GM18505 (cell line): ENCODE measurements around the gene GASK1A.

ENCODE experiments used
- ATAC-seq: cut with Tn5 transposase; IDR thresholded peaks from one replicate; pipeline ENCODE4 v1.9.1; 2021; ENCODE audit not compliant: unreplicated experiment
- POLR2A ChIP-seq: IDR thresholded peaks from 4 replicates; pipeline ENCODE4 v1.6.1; 2011; ENCODE audit warnings: borderline replicate concordance; ENCODE audit not compliant: insufficient read depth, insufficient read length; ENCODE audit errors: extremely low read depth

GASK1A gene

DNA sequence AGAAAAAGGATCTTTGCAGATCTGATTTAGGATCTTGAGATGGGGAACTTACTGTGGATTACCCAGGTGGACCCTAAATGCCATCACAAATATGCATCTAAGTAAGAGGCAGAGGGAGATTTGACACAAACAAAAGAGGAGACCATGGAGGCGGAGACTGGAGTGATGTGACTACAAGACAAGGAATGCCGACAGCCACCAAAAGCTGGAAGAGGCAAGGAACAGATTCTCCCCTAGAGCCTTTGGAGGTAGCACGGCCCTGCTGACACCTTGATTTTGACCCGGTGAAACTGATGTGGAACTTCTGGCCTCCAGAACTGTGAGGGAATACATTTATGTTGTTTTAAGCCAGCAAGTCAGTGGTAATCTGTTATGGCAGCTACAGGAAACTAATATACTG, 44.0 kb downstream of the GASK1A start:
- ATAC-seq: no peak
- TF ChIP-seq POLR2A: no peak

DNA sequence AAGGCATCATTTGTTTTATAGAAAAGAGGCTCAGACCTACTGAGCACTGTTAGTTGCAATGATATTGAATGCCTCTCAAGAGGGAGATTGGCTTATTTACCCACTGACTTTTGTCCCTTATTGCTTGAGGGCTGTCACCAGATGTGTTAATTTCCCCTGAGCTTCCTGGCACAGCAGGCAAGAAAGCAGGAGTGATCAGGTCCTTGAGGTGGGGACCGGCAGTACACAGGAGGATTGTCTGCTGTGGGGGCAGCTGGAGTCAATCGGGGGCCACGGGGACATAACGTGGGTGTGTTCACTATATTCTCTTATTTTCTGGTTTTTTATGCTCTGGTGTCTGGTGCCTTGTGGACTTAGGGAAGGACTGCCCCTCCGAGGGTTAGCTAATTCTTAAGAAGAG, 44.6 kb downstream of the GASK1A start:
- TF ChIP-seq POLR2A: no peak
- no peak for ATAC-seq

DNA sequence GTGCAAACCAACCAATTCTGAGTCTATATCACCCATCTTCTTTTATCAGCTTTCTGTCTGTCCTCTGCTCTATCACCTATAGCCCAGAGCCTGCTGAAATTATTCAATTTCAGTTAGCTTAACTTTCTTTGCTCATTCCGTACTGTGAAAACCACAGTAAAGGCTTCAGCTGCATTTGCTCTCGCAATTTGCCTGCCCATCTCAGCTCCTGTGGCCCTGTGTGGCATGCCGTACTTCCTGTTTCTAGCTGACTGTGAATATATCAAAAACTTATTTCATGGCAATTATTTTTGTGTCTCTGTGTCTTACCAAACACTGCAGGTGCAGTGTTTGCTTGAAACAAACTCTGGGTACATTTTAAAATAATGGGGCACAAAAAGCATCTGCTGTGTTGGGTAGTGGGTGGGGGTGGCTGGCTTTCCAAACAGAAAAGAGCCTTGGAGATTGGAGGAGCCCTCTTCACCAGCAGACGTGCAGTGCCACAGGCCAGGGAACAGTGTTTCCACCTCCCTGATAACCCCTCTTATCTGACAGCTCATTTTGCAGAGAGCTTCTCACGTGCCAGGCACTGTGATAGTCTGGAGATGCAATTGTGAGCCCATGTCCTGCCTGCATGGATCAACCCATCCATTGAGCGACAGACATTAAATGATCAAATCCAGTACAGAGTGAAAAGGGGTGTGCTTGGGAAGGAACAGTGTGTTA, 45.2 kb downstream of the GASK1A start:
- ATAC-seq: no peak
- no peak for TF ChIP-seq POLR2A

DNA sequence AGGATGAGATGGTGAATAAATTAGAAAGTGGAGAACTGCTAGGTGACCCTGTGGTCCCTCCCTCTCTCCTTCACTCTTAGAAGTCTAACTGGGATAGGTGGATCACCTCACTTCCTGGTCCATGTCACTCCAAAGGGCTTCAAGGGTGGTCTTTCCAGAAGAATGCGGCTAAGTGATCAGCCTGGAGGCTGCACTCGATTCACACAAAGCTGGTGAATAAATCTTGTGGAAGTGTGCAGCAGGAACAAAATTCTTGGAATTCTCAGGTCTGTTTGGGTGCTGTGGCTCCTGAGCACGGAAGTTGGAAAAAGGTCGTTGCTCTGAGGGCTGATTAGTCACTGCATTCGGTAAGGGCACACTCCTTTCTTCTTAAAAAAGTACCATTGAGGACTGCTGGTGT, 46.3 kb downstream of the GASK1A start:
- no peak for ATAC-seq
- TF ChIP-seq POLR2A: no peak

DNA sequence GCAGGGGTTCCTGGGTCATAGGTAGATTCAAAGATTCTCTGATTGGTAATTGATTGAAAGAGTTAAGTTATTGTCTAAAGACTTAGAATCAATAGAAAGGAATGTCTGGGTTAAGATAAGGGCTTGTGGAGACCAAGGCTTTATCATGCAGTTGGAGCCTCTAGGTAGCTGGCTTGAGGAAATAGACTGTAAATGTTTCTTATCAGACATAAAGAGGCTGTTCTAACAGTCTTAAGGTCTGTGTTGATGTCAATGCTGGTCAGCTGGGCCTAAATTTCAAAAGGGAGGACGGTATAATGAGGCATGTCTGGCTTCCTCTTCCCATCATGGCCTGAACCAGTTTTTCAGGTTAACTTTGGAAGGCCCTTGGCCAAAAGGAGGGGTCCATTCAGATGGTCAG, 48.9 kb downstream of the GASK1A start:
- ATAC-seq: no peak
- no peak for TF ChIP-seq POLR2A

DNA sequence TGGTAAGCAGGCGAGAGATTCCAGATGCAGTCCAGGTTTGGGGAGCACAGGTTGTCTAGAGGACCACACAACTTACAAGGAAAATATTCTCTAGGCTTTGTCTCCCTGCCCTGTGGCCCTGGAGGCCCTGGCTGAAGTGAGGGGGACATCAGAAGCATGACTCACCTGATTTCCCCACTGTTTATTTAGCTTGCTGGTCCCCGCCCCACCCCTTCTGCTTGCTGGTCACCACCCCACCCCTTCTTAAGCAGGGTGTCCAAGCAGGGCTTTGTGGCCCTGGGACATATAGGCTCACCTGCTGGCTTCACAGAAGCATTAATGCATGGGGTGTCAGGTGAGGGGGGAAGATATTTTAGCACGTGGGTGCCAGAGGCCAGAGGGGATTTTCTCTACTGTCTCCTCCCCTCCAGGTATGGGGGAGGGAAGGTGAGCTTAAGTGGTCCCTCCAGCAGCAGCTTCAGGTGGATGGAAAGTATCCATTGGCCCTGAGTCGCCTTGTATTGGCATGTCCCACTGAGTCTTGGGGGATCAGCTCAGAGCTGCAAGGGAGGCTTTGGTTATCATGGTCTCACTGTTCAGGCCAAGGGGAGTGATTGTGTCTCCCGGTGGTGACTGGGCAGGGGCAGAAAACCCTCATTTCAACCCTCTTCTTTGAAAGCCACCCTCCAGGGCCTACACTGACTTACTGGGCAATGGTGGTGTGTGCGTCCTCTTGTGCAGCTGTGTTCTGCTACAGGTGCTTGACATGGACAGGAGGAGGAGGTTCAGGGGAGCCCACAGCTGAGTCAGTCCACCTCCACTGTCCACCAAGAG, 49.8 kb downstream of the GASK1A start:
- no peak for TF ChIP-seq POLR2A
- ATAC-seq: no peak

DNA sequence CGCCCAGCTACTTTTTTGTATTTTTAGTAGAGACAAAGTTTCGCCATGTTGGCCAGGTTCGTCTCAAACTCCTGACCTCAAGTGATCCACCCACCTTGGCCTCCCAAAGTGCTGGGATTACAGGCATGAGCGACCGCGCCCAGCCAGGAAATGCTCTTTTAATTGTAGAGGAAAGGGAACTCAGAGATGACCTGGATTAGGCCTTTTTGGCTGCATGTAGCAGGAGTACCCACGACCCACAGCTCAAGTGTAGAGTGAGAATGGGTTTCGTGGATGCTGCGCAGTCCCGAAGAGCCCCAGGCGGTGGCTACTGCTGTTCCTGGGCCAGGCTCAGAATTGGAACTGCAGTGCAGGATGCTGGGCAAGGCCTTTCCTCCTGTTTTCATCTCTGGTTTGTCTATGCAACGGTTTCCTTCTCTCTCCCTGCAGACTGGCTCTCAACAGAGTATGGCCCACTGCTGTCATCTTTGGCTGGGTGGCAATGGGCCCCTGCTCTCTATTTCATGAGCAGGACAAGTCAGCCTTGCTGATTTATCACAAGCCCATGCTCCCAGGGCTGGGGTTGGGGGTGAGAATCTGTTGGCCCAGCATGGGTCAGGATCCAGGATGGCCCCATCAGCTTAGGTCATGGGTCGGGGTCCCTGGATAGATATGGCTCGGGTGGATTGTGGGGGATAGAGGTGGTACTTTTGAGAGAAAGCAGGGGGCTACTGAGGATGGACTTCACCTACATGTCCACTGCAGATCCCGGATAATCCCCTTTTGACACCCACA, 51.2 kb downstream of the GASK1A start:
- TF ChIP-seq POLR2A: no peak
- ATAC-seq: no peak

DNA sequence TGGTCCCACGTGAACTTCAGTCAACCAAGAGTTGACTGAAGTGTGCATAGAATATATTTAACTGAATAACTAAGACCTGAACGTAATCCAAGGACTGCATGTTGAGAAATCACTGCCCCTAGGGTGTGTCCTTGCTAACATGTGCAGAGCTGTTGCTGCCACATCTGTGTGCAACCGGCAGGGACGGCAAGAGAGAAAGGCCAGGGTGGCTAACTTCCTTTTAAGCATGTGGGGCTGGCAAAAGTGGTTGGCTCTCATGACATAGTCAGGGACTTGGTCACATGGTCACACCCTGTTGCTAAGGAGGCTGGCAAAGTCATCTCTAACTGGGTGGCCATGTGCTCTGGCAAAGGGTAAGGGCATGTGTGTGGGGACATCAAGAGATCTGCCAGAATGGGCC, 52.4 kb downstream of the GASK1A start:
- TF ChIP-seq POLR2A: no peak
- no peak for ATAC-seq

DNA sequence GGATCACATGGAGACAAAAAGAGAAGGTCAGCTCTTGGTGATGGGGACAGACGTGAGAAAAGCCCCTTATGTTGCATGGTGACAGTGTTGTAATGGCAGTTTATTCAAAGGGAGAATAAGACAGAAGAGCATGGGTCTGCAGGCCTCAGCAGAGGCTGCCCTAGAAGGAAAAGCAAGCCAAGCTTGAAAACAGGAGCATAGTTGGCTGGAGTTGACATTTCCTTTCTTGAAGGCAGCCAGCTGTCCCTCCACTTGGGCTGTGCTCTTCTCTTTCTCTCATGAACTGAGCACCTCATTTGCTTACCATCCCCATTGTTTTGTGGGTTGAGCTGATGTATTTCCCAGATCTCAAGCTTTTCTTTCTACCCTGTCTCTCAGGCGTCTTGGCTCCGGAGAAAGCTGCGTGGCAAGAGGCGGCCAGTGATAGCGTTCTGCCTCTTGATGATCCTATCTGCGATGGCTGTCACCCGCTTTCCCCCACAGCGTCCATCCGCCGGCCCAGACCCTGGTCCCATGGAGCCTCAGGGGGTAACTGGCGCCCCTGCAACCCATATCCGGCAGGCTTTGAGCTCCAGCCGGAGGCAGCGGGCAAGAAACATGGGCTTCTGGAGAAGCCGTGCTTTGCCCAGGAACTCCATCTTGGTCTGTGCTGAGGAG, 52.9 kb downstream of the GASK1A start:
- no peak for ATAC-seq
- no peak for TF ChIP-seq POLR2A

DNA sequence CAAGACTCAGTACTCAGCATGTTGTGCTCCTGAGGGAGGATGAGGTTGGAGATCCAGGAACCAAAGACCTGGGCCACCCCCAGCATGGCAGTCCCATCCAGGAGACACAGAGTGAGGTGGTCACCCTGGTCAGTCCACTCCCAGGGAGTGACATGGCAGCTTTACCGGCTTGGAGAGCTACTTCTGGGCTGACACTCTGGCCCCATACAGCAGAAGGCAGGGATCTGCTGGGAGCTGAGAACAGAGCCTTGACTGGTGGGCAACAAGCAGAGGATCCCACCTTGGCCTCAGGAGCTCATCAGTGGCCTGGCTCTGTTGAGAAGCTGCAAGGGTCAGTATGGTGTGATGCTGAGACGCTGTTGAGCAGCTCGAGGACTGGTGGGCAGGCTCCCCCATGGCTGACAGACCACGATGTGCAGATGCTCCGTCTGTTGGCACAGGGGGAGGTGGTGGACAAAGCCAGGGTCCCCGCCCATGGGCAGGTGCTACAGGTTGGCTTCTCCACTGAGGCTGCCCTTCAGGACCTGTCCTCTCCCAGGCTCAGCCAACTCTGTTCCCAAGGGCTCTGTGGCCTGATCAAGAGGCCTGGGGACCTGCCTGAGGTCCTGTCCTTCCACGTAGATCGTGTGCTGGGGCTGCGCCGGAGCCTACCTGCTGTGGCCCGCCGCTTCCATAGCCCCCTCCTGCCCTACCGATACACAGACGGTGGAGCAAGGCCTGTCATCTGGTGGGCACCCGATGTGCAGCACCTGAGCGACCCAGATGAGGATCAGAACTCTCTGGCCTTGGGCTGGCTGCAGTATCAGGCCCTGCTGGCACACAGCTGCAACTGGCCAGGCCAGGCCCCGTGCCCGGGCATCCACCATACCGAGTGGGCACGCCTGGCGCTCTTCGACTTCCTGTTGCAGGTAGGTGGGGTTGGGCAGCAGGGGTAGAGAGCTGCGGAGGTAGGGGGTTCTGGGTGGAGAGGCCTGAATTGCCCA, 53.8 kb downstream of the GASK1A start:
- no peak for TF ChIP-seq POLR2A
- ATAC-seq: no peak

DNA sequence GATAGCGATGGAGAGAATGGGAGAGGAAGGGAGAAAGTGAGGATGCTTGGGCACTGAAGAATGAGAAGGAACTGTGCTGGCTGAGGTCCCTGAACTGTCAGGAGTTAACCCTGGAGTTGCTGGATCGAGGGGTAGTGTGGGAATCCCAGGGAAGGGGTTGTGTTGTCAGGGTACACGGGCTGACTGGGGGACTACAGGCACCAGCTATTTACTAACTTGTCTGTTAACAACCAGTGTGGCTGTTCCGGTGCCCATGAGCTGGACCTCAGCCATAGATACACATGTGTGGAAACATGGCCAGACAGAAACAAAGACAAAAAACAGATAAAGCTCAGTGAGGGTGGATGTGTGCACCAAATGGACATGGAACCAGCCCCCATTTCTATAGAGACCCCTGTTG, 55.1 kb downstream of the GASK1A start:
- TF ChIP-seq POLR2A: no peak
- no peak for ATAC-seq

DNA sequence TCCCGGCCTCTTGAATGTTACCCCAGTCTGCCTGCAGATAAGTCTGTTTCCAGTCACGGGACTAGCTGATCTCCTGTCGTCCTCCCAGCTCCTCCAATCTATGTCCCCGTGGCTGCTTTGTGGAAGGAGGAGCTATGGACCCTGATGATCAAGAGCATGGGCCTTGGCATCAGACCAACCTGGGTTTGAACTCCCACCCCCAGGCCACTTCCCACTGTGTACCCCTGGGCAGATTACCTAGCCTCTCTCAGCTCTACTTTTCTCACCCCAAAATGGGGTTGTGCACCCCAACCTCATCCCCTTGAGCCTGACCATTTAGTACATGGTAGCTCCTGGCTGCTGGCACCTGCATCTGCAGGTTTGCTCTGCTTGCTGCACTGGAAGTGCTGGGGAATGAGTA, 55.8 kb downstream of the GASK1A start:
- TF ChIP-seq POLR2A: no peak
- ATAC-seq: no peak
